ENCODE results near the gene SERINC5.
A peak's percentile ranks its signal among the peaks of the same experiment; 100 is the strongest.
"Not testable (repeated sequence)": the region's sequence is repeated elsewhere in the genome, so short reads cannot be mapped to it uniquely, and the experiment has no call there.

SERINC5 gene

GRCh38 chr5:80255811-80256712, at the start of gene SERINC5:
Gene SERINC5, minus strand, starts transcription at chr5:80256048. Its CDS starts 126 bp downstream, at chr5:80255922.
- peak; percentile 80 for DNase-seq (ENCODE audit: low read depth)

GRCh38 chr5:80302636-80303035, 46.8 kb upstream of the SERINC5 start:
- DNase-seq (ENCODE audit: low read depth), result no peak

DNA sequence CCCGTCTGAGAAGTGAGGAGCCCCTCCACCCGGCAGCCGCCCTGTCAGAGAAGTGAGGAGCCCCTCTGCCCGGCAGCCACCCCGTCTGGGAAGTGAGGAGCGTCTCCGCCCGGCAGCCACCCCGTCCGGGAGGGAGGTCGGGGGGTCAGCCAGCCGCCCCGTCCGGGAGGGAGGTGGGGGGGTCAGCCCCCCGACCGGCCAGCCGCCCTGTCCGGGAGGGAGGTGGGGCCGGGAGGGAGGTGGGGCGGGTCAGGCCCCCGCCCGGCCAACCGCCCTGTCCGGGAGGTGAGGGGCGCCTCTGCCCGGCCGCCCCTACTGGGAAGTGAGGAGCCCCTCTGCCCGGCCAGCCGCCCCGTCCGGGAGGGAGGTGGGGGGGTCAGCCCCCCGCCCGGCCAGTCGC, 45.5 kb upstream of the SERINC5 start:
- DNase-seq (ENCODE audit: low read depth), result not testable (repeated sequence)

GRCh38 chr5:80300796-80301195, 44.9 kb upstream of the SERINC5 start:
- DNase-seq (ENCODE audit: low read depth), result not testable (repeated sequence)

GRCh38 chr5:80300125-80300524, 44.3 kb upstream of the SERINC5 start:
- DNase-seq (ENCODE audit: low read depth), result no peak

GRCh38 chr5:80299601-80300000, 43.8 kb upstream of the SERINC5 start:
- DNase-seq (ENCODE audit: low read depth), result no peak

DNA sequence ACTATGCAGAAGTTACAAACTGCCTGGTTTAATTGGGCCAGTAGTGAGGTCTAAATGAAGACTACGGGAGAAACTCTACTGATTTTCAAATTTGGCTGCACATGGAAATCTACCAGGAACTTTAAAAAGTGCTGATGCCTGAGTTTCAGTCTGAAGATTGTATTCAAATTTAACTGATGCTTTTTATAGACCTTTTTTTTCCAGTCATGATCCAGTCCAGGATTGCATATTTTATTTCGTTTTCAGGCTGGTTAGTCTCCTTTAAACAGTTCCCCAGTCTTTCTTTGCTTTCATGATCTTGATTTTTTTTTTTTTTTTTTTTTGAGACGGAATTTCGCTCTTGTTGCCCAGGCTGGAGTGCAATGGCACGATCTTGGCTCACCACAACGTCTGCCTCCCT, 40.3 kb upstream of the SERINC5 start:
- no peak for DNase-seq (ENCODE audit: low read depth)

DNA sequence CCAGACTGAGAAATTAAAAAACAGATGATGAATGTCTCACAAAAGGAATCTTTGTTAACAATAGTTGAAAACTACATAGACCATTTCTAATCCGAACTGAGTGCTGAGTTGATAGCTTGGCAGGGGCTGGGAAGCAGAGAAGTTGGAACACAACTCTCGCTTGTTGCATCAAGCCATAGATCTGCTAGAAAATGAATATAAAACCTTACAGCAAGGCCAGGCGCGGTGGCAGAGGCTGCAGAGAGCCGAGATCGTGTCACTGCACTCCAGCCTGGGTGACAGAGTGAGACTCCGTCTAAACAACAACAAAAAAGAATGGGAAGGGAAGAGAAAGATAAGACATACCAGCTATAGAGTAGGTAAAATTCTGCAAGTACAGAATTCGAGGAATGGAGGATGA, 35.9 kb upstream of the SERINC5 start:
- DNase-seq (ENCODE audit: low read depth), result no peak

DNA sequence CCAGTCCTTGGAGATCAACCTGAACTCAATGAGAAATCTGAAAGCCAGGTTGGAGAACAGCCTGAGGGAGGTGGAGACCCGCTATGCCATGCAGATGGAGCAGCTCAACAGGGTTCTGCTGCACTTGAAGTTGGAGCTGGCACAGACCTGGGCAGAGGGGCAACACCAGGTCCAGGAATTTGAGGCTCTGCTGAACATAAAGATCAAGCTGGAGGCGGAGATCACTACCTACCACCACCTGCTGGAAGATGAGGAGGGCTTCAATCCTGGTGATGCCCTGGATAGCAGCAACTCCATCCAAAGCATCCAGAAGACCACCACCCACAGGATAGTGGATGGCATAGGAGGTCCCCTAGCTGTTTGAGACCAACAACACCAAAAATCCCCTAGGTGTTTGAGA, 33.5 kb upstream of the SERINC5 start:
- DNase-seq (ENCODE audit: low read depth), result no peak

GRCh38 chr5:80288177-80288576, 32.3 kb upstream of the SERINC5 start:
- no peak for DNase-seq (ENCODE audit: low read depth)

GRCh38 chr5:80284720-80285119, 28.9 kb upstream of the SERINC5 start:
- no peak for DNase-seq (ENCODE audit: low read depth)

- no peak for DNase-seq (ENCODE audit: low read depth)
Measured at GRCh38 chr5:80283360-80283759, 27.5 kb upstream of the SERINC5 start.

DNA sequence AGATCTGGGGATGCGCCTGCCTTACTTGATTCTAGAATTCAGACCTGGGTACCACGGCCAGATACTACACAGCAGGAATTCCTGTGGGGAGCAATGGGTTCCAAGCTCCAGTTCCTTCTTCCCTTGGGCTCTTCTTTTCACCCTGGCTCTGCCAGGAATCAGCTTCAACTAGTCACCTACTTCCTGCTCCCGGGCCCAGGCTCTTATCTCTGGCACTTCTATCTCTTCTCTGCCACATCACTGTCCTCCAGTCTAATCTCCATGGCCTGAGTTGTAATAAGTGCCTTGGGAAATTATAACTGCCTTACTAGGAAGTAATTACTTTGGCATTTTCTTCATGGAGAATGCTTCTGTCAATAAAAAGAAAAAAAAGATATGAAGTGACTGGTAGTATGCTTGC, 26.2 kb upstream of the SERINC5 start:
- DNase-seq (ENCODE audit: low read depth), result no peak

GRCh38 chr5:80277191-80277590, 21.3 kb upstream of the SERINC5 start:
- DNase-seq (ENCODE audit: low read depth), result no peak

DNA sequence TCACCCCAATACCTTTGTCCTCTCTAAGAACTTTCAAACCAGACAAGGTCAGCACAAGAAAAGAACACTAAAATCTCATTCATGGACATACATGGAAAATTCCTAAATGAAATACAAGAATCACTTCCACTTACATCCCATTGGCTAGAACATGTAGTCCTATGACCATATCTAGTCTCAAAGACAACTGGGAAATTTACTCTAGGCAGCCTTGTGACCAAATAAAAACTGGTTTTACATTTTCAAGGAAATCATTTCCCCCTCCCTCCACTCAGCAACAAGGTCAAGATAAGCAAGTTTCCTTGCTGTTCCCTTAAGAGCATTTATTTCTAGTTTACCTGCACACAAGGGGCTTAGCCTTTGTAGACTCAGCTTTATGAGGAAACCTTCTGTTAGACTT, 20.3 kb upstream of the SERINC5 start:
- no peak for DNase-seq (ENCODE audit: low read depth)

- DNase-seq (ENCODE audit: low read depth), result peak; percentile 43
Measured at GRCh38 chr5:80275347-80275746, 19.5 kb upstream of the SERINC5 start.

GRCh38 chr5:80270543-80270942, 14.7 kb upstream of the SERINC5 start:
- DNase-seq (ENCODE audit: low read depth), result not testable (repeated sequence)

GRCh38 chr5:80269991-80270438, 14.2 kb upstream of the SERINC5 start:
- no peak for DNase-seq (ENCODE audit: low read depth)

GRCh38 chr5:80268916-80269315, 13.1 kb upstream of the SERINC5 start:
- DNase-seq (ENCODE audit: low read depth), result no peak

- no peak for DNase-seq (ENCODE audit: low read depth)
Measured at GRCh38 chr5:80266566-80266965, 10.7 kb upstream of the SERINC5 start.

GRCh38 chr5:80260461-80260860, 4.6 kb upstream of the SERINC5 start:
- DNase-seq (ENCODE audit: low read depth), result no peak

DNA sequence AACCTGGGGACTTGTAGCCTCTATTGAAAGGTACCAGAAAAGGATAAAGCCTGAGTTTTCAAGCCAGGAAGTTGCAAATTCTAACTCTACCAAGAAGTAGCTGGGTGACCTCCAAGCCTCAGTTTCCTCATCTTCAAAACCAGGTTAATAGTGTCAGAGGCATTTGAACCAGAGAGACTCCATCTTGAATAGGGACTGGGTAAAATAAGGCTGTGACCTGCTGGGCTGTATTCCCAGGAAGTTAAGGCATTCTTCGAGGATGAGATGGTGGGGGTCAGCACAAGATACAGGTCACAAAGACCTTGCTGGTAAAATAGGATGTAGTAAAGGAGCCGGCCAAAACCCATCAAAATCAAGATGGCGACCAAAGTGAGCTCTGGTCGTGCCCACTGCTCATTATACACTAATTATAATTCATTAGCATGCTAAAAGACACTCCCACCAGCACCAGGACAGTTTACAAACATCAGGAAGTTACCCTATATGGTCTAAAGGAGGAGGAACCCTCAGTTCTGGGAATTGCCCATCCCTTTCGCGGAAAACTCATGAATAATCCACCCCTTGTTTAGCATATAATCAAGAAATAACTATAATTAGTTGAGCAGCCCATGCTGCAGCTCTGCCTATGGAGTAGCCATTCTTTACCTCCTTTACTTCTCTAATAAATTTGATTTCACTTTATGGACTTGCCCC, 3.8 kb upstream of the SERINC5 start:
- no peak for DNase-seq (ENCODE audit: low read depth)

- DNase-seq (ENCODE audit: low read depth), result peak; percentile 71
Measured at GRCh38 chr5:80255431-80255810, 427 bp downstream of the SERINC5 start.

Data from ELR (cell line).